ENCODE data around the gene PLXNA4. TPM values are rescaled to one million over a fixed set of nuclear protein-coding genes. Genes with fewer than 3 reads are reported as not detected.

Gene PLXNA4
- total and polyA plus RNA-seq, 2 donors: 1.6 to 6.5 TPM

DNA sequence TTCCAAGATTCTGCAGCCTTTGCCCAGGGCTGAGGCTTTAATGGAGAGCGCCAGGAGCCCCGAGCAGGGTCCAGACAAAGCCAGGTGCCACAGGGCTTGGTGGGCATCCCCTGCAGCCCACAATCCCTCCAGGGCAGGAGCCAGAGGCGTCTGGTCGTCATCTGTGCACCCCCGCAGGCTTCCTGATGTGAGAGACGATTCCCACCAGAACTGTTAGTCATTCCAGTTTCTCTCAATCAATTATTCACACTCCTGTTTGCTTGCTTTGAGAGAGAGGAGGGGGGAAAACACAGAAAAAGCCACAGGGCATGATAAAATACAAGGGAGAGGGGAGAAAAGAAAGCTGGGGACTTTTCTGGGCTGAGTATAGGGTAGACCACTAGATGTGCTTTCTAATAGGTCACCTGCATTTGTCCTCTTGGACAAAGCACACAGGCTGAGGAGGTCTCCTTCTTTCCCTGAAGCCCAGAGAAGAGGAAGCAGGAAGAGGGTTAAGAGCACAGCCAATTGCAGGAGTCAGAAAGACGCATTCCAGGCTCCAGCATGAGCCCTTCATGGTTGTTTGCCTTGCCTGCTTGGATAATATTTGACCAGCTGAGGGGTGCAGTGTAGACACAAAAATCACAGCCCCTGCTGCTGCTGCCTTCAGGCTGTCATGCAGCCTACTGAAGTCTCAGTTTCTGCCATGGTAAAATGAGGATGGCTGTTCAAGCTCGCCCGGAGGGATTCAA lies 194.4 kb downstream of the PLXNA4 start:
- WGBS: 65% methylated on average over 9 of the region's 9 CpGs

GRCh38 chr7:132380059-132380458 lies 196.2 kb downstream of the PLXNA4 start:
- Histone ChIP-seq H3K4me3 (ENCODE audit: low read depth, low read length) (no peak overlapping the region), H3K36me3 (ENCODE audit: insufficient read depth) (no peaks in the 10 kb centered on the region), H3K27ac (ENCODE audit: low read depth) (no peak overlapping the region), H3K4me1 (ENCODE audit: insufficient read depth) (peaks cover 2% of the 10 kb centered on the region)
- DNase-seq (ENCODE audit: extremely low spot score): no peak
- WGBS: 61% methylated on average over 3 of the region's 3 CpGs

More for the DNA sequence above, 194.4 kb downstream of the PLXNA4 start:
- Histone ChIP-seq H3K27ac (ENCODE audit: low read depth) (no peak overlapping the region), H3K4me3 (ENCODE audit: low read depth, low read length) (no peak overlapping the region), H3K4me1 (ENCODE audit: insufficient read depth) (no peaks in the 10 kb centered on the region), H3K36me3 (ENCODE audit: insufficient read depth) (no peaks in the 10 kb centered on the region)
- DNase-seq (ENCODE audit: extremely low spot score): no peak

DNA sequence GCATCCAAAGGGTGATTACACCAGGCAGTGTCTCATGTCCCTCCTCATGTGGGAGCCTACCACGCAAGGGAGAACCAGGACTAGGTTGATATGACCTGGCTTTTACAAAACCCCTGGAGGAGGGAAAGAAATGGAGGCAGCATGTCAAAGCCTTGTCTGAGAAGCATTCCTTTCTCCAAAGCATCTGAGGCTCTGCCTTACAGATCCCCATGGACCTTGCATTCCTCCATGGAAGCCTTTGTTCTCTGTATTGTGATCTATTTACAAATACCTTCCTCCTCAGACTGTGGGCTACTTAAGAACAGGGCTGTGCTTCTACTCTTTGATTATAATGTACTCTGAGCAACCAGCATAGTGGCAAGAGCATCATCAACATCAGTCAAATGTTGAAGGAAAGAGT lies 197.0 kb downstream of the PLXNA4 start:
- H3K4me3 ChIP-seq (ENCODE audit: low read depth, low read length): no peak overlapping the region
- DNase-seq (ENCODE audit: extremely low spot score): no peak
- H3K4me1 ChIP-seq (ENCODE audit: insufficient read depth): peaks cover 2% of the 10 kb centered on the region
- no peak overlapping the region for H3K27ac ChIP-seq (ENCODE audit: low read depth)
- H3K36me3 ChIP-seq (ENCODE audit: insufficient read depth): no peaks in the 10 kb centered on the region
- WGBS: 96% methylated on average over 1 of the region's 1 CpG

DNA sequence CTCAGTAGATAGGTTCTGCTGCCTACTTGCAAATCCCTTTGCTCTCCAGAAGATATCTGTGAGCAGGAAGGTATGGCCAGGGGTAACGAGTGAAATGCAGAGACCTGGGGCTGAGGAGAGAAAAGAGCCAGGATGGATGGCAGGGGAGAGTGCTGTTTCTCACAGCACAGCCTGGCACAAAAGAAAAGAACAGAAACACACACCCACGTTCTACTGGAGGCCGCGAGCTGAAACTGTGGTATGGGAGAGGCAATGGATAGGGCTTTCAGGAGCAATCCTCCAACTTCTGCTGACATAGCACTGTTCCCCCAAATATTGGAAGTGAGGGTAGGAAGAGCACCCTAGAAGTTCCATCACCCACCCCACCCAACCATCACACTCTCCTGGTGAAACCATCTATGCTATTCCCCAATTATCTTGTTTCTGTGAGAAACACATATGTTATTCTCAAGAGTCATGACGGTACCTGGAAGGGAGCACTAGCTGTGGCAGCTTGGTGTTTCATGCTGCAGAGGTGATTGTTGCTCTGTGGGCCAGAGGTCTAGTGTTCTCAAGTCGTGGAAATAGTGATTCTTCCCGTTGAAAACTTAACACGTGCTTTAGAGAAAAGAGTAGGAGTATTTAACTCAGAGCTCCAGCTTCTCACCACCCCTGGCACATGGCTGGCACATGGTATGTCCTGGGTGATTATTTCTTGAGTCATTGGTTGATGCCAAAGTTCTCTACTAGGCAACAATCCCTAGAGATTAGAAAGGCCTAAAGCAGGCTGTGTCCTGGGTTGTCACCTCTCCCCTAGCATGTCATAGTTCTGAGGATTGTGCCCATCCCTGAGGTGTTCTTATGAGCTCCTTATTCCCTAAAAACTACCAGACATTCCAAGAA lies 198.3 kb downstream of the PLXNA4 start:
- Histone ChIP-seq H3K4me3 (ENCODE audit: low read depth, low read length) (no peak overlapping the region), H3K4me1 (ENCODE audit: insufficient read depth) (peaks cover 2% of the 10 kb centered on the region), H3K27ac (ENCODE audit: low read depth) (no peak overlapping the region), H3K36me3 (ENCODE audit: insufficient read depth) (no peaks in the 10 kb centered on the region)
- WGBS: 94% methylated on average over 8 of the region's 8 CpGs
- DNase-seq (ENCODE audit: extremely low spot score): no peak

- Histone ChIP-seq H3K36me3 (ENCODE audit: insufficient read depth) (no peaks in the 10 kb centered on the region), H3K4me1 (ENCODE audit: insufficient read depth) (peaks cover 2% of the 10 kb centered on the region), H3K4me3 (ENCODE audit: low read depth, low read length) (no peak overlapping the region), H3K27ac (ENCODE audit: low read depth) (no peak overlapping the region)
- DNase-seq (ENCODE audit: extremely low spot score): peak; percentile 25
- 34% methylated on average over 2 of the region's 2 CpGs for WGBS
These were observed 199.3 kb downstream of the PLXNA4 start for GRCh38 chr7:132377015-132377414.

DNA sequence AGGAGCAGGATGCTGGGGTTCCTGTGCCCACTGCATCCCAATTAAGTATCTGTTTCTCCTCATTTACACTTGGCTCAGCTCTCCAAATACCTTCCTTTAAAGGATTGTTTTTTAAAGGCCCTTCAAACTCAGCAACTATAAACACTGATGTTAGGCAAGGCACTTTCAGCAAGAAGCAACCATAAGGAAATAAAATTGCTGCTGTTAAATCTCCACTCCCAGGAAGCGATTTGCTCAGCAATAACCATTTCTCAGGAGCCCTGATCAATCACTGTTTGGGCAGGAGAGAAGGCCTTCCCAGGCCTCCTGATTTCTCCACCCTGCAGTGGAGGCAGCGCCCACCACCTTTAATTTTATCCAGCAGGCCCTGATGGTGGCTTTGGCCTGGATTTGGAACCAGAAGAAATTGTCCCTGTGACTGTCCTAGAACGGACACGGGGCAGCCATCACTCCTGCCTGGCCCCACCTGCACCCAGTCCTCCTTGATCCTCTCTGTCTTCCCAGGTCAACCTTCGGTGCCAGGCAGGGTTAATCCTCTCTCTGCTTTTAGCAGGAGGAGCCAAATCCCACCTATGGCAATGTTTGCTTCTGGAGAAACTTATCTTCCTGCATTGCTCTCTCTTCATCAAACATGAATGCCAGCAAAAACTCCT lies 199.8 kb downstream of the PLXNA4 start:
- WGBS: 55% methylated on average over 5 of the region's 5 CpGs
- Histone ChIP-seq H3K36me3 (ENCODE audit: insufficient read depth) (no peaks in the 10 kb centered on the region), H3K27ac (ENCODE audit: low read depth) (no peak overlapping the region), H3K4me3 (ENCODE audit: low read depth, low read length) (no peak overlapping the region), H3K4me1 (ENCODE audit: insufficient read depth) (peaks cover 2% of the 10 kb centered on the region)
- DNase-seq (ENCODE audit: extremely low spot score): no peak

DNA sequence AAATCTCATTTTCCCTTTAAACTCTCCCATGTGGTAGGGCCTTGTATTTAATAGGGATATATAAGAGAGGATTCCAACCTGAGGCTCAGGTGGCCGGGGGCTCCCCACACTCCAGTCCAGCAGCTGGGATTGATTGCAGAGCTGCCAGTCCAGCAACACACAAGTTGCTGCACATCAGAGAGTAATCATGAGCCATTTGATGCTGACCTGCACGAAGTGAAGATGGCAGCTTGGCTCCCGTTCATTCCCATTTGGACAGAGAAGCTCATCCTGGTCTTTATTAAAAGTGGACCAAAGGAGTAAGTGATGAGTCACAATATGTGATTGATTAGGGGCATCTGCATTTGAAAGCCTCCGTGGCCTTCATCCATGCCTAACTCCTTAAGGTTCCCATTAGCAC lies 202.4 kb downstream of the PLXNA4 start:
- 82% methylated on average over 4 of the region's 4 CpGs for WGBS
- Histone ChIP-seq H3K36me3 (ENCODE audit: insufficient read depth) (no peaks in the 10 kb centered on the region), H3K4me1 (ENCODE audit: insufficient read depth) (peaks cover 2% of the 10 kb centered on the region), H3K27ac (ENCODE audit: low read depth) (no peak overlapping the region), H3K4me3 (ENCODE audit: low read depth, low read length) (no peak overlapping the region)
- no peak for DNase-seq (ENCODE audit: extremely low spot score)

- WGBS: 94% methylated on average over 3 of the region's 3 CpGs
- DNase-seq (ENCODE audit: extremely low spot score): no peak
- no peak overlapping the region for H3K27ac ChIP-seq (ENCODE audit: low read depth)
- H3K4me1 ChIP-seq (ENCODE audit: insufficient read depth): peaks cover 2% of the 10 kb centered on the region
- H3K36me3 ChIP-seq (ENCODE audit: insufficient read depth): no peaks in the 10 kb centered on the region
- no peak overlapping the region for H3K4me3 ChIP-seq (ENCODE audit: low read depth, low read length)
These were observed 203.2 kb downstream of the PLXNA4 start for GRCh38 chr7:132373041-132373440.

- H3K4me1 ChIP-seq (ENCODE audit: insufficient read depth): peaks cover 2% of the 10 kb centered on the region
These were observed 204.3 kb downstream of the PLXNA4 start for GRCh38 chr7:132371948-132372347.

GRCh38 chr7:132368246-132368900 lies 207.9 kb downstream of the PLXNA4 start:
- no peak for DNase-seq (ENCODE audit: extremely low spot score)
- Histone ChIP-seq H3K4me3 (ENCODE audit: low read depth, low read length) (no peak overlapping the region), H3K4me1 (ENCODE audit: insufficient read depth) (no peaks in the 10 kb centered on the region), H3K36me3 (ENCODE audit: insufficient read depth) (no peaks in the 10 kb centered on the region), H3K27ac (ENCODE audit: low read depth) (no peak overlapping the region)
- 92% methylated on average over 11 of the region's 11 CpGs for WGBS

More at GRCh38 chr7:132371948-132372347, 204.3 kb downstream of the PLXNA4 start:
- H3K4me3 ChIP-seq (ENCODE audit: low read depth, low read length): no peak overlapping the region
- no peak overlapping the region for H3K27ac ChIP-seq (ENCODE audit: low read depth)
- H3K36me3 ChIP-seq (ENCODE audit: insufficient read depth): no peaks in the 10 kb centered on the region
- 94% methylated on average over 3 of the region's 3 CpGs for WGBS
- no peak for DNase-seq (ENCODE audit: extremely low spot score)

GRCh38 chr7:132367795-132368194 lies 208.5 kb downstream of the PLXNA4 start:
- Histone ChIP-seq H3K4me1 (ENCODE audit: insufficient read depth) (no peaks in the 10 kb centered on the region), H3K27ac (ENCODE audit: low read depth) (no peak overlapping the region), H3K36me3 (ENCODE audit: insufficient read depth) (no peaks in the 10 kb centered on the region), H3K4me3 (ENCODE audit: low read depth, low read length) (no peak overlapping the region)
- DNase-seq (ENCODE audit: extremely low spot score): no peak
- 94% methylated on average over 9 of the region's 9 CpGs for WGBS

DNA sequence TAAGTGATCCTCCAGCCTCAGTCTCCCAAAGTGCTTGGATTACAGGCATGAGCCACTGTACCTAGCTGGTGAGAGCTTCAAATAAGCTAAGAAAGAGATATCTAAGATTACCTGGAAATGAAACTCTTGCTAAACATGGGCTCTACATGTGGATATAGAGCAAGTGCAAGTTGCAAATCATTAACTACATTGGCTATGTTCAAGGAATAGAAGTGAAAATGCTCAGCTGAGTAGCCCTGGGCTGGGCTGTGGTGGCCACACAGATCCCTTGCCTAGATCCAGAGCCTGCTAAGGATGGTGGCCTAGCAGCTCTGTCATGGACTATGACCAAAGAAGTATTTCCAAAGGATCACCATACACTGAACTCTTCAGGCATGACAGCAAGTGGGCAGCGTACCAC lies 209.3 kb downstream of the PLXNA4 start:
- no peaks in the 10 kb centered on the region for H3K4me1 ChIP-seq (ENCODE audit: insufficient read depth)
- H3K27ac ChIP-seq (ENCODE audit: low read depth): no peak overlapping the region
- 98% methylated on average over 1 of the region's 1 CpG for WGBS
- no peaks in the 10 kb centered on the region for H3K36me3 ChIP-seq (ENCODE audit: insufficient read depth)
- no peak for DNase-seq (ENCODE audit: extremely low spot score)
- H3K4me3 ChIP-seq (ENCODE audit: low read depth, low read length): no peak overlapping the region

DNA sequence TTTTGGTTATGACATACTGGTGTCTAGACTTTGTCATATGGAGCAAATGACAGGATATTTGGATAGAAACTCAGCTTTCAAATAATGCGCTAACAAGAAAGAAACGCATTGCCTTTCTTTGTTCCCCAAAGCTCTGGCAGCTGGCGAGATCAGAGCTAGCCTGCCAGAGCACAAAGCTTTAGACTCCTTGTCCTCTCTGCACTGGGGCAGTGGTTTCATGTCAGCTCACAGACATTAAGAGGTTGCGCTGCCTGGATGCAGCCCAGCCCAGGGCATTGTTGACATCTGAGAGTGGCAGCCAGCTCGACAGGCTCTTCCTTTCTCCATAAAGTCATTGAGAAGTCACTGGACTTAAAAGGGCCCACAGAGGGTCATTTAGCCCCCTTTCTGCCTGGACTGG lies 212.0 kb downstream of the PLXNA4 start:
- DNase-seq (ENCODE audit: extremely low spot score): no peak
- no peaks in the 10 kb centered on the region for H3K36me3 ChIP-seq (ENCODE audit: insufficient read depth)
- H3K4me1 ChIP-seq (ENCODE audit: insufficient read depth): no peaks in the 10 kb centered on the region
- no peak overlapping the region for H3K27ac ChIP-seq (ENCODE audit: low read depth)
- H3K4me3 ChIP-seq (ENCODE audit: low read depth, low read length): no peak overlapping the region
- WGBS: 86% methylated on average over 5 of the region's 5 CpGs

All from urinary bladder (tissue), 4 donors.